SHP77 treated with DMSO at 0.1 percent for 48 hours (cell line): Measurements from ENCODE around the gene TRAPPC6A.

Source experiments
- DNase-seq: peaks from one replicate; lab custom pipeline; 2025; lab: John Stamatoyannopoulos, UW

TRAPPC6A gene

DNA sequence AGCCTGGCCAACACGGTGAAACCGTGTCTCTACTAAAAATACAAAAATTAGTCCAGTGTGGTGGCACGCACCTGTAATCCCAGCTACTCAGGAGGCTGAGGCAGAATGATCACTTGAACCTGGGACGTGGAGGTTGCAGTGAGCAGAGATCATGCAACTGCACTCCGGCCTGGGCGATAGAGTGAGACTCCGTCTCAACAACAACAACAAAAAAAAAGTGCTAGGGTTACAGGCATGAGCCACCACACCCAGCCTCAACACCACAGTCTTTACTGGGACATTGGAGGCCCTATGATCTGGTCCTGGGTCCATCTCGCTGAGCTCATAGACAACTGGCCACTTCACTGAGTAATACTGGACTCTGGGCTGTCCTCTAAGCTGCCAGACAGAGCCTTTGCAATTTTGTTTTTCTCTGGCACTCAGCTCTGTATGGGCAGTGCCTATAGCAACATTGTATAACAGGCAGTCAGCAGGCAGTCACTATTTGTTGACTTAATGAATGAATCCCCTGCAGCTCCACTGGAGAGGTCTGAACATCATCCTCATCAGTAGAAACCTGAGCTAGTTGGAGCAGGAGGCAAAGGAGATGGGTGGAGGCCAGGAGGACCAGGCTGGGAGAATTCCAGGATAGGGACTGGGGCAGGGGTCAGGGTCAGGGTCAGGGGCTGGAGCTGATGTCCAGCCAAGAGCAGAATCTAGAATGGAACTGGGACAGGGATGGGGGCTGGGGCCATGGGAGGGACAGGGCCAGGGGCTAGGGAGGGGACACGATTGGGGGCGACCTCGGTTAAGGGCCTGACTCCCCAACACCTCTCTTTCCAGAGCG is 8.7 kb upstream of the TRAPPC6A start:
- no peak for DNase-seq

DNA sequence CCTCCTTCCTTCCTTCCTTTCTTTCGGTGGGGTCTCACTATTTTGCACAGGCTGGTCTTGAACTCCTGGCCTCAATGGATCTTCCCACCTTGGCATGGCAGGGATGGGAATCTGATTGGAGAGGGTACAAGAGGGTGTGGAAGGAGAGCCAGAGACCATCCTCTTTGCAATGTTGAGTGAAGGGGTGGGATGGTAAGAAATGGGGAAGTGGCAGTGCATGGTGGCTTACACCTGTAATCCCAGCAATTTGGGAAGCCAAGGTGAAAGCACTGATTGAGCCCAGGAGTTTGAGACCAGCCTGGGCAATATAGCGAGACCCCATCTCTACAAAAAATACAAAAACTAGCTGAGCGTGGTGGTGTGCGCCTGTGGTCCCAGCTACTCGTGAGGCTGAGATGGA is 6.1 kb upstream of the TRAPPC6A start:
- no peak for DNase-seq

DNA sequence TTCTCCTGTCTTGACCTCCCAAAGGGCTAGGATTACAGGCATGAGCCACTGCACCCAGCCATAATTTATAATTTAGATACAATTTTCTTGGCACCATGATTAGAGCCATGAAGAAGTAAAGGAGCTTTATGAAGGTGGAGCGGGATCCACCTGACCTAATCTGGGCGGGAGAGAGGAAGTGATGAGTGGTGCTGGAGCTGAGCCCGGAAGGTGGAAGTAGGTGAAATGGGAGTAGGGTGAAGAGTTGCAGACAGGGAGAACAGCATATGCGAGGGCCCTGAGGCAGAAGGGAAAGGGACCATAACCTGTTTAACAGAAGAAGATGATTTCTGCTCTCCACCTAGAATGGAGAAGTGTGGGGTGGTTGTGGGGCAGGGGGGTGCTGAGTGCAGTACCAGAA is 4.7 kb upstream of the TRAPPC6A start:
- DNase-seq, result no peak

DNA sequence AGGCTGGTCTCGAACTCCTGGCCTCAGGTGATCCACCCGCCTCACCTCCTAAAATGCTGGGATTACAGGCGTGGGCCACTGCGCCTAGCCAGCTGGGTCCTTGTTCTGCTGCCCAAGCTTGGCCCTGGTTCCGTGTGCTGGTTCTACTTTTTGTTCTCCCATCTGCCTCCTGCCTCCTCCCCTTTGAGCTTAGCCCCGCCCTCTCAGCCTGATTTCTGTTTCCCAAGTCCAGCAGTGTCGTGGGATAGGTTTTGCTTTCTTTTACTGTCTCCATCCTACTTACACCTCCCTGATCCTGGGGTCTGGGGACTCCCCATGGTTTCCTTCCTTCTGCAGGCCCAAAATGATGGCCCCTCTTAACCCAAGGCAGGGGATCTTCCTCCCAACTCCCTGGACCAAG is 2.9 kb upstream of the TRAPPC6A start:
- DNase-seq, result no peak

DNA sequence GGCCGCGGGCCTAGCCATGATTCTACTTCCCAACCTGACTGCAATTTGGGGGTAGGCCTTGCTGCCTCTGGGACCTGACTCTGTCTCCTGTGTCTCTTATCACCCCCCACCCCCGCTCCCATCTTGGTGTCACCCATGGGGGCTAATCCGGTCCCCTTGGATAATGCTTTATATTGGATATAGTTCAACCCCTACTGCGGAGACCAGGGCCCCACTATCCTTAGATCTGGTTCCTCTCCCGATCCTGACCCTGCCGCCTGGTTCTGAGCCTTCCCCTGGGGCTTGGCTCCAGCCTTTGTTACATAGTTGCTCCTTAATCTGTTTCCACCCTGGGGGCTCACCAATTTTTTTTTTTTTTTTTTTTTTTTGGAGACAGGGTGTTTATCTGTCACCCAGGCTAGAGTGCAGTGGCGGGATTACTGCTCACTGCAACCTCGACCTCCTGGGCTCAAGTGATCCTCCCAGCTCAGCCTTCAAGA is 1.9 kb upstream of the TRAPPC6A start:
- no peak for DNase-seq

DNA sequence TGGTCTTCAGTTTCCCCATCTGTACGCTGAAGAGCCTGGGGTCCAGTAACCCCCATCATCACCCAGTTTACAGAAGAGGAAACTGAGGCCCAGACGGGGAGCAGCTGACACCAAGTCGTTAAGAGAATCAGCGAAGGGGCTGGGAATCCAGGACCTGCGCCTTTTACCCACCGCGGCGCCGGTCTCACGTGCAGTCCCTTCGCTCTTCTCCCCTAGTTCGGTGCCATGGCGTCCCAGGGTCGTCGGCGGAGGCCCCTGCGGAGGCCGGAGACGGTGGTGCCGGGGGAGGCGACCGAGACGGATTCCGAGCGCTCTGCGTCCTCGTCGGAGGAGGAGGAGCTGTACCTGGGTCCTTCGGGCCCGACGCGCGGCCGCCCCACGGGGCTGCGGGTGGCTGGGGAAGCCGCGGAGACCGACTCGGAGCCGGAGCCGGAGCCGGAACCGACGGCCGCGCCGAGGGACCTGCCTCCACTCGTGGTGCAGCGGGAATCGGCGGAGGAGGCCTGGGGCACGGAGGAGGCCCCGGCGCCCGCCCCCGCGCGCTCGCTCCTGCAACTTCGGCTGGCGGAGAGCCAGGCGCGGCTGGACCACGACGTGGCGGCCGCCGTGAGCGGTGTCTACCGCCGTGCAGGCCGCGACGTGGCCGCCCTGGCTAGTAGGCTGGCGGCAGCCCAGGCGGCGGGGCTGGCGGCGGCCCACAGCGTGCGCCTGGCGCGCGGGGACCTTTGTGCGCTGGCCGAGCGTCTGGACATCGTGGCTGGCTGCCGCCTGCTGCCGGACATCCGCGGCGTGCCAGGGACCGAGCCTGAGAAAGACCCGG is 1.2 kb upstream of the TRAPPC6A start:
- no peak for DNase-seq

DNA sequence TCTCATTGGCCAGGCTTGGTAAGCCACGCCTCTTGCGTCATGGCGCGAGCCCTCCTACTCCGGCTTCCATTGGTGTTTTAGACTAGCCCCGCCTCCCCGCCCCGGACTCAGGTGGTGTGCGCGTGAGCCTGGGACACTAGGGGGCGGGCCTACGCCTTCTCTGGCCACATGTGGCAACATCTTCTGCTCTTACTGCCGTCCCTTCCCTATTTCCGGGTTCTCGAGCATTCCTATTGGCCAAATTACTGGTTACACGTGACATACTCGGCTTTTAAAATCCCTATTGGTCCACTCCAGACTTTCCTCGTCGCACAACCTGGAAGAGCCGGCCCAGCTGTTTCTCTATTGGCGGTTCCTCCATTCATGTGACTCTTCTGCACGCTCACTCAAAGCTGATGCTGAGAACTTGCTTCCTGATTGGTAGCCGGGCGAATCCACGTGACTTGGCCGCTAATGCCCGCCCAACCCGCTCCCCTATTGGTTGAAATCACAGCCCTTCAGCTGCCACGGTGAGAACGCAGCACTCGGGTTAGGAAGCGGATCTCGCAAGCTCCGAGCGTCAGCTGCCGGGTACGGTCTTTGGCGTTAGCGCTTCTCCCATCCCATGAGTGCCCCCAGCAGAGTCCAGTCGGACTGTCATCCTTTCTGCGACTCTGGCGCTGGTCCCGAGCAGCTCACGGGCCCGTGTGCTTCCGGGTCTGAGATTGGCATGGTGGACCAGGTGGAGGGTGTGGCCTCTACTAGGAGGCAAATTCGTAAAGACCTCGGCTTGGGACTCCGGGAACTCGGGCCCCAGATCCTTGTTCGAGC is 430 bp upstream of the TRAPPC6A start, which contains the start of gene BLOC1S3:
Gene BLOC1S3 (plus strand): TSS at position 523 of the 810 bp plus-strand sequence. CDS start 513 bp downstream, outside the sequence.
- DNase-seq, result peak; percentile 100

DNA sequence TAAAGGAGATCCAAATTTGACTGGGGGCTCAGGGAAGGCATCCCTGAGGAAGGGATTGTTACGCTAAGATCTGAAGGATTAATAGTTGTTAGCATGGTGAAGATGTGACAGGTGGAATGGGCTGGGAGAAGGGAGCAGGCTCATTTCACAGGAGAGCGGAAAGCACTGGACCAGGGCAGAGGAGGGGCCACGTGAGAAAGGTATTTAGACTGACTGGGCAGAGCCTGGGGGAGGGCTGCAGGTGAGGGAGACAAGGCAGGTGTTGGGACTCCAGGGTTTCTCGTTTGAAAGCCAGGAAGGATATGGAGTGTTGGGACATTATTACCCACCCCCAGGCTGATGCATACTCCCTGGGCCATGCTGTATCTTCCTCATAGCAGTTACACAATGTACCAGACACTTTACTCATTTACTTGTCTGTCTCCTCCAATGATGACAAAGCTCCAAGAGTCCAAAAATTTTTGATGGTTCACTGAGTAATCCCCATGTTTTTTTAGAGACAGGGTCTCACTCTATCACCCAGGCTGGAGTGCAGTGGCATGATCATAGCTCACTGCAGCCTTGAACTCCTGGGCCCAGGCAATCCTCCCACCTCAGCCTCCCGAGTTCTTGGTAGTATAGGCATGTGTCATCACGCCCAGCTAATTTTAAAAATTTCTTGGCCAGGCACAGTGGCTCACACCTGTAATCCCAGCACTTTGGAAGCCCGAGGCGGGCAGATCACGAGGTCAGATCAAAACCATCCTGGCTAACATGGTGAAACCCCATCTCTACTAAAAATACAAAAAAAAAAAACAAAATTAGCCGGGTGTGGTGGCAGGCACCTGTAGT is 2.3 kb downstream of the TRAPPC6A start:
- DNase-seq, result no peak

DNA sequence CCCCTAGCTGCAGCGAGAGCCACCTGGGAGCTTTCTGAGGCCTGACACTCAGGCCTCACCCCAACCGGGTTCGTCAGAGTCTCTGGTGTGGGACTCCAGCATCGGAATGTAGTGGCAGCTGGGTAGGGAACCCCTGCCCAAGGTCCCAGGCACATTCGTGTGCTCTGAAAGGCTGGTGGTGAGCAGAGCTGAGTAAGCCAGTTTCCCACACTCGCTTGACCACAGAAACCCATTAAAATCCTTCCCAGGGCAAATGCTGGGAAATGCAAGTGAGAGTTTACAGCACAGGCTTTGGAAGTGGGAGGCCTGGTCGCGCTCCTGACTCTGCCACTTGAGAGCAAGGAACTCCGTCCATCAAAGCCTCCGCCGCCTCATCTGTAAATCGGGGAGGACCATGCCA is 4.2 kb downstream of the TRAPPC6A start:
- no peak for DNase-seq

DNA sequence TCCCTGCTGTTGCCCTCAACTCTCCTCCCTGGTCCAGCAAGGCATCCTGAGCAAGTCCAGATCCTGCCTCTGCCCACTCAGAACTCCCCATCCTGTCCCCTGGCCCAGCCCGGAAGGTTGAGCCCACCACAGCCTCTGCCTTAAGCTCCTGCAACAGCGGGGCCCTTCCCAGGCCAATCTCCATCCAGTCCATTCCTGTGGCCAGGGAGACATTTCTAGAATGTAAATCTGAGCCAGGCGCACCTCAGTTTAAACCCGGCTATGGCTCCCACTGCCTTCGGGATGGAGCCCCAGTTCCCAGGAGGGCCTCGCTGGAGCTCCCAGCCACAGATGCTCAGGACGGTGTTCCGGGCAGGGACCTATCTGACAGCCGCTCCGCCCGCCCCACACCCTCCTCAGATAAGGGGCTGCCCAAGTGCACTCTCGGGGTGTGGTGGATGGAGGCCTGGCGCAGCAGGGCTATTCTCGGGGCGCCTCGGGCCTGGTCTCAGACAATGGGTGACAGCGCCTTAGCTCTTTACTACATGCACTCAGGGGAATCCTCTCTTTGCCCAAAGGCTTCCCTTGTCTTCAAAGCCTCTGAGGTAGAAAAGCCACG is 5.3 kb downstream of the TRAPPC6A start:
- DNase-seq, result no peak

DNA sequence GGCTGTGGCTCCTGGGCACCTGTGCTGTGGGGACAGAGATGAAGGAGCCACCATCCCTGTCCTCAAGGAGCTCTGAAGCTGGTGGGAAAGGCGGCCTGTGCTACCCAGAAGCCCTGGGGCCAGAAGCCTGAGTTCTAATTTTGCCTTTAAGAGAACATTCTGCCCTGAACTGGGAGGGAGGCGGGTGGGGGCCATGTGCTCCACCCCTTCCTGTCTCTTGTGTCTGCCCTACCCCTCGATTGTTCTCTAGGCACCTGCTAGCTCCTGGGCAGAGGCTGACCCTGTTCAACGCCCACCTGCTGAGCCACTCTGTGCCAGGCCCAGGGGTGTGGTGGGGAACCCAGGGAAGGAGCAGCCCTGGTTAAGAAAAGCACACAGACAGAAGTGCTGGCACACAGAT is 5.9 kb downstream of the TRAPPC6A start:
- no peak for DNase-seq

DNA sequence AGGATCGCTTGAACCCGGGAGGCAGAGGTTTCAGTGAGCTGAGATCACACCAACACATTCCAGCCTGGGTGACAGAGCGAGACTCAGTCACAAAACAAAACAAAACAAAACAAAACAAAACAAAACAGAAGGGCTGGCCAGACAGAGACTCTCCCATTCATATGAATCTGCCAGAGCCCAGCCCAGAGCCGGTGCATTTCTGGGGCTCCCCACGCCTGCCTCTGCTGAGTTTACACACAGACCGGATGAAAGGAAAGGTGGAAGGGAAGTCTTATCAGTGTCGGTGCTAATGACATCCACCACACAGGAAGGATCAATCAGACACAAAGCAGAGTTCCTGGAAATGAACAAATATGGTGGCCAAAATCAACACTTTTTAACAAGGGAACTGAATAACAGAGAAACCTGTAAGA is 6.8 kb downstream of the TRAPPC6A start:
- no peak for DNase-seq

DNA sequence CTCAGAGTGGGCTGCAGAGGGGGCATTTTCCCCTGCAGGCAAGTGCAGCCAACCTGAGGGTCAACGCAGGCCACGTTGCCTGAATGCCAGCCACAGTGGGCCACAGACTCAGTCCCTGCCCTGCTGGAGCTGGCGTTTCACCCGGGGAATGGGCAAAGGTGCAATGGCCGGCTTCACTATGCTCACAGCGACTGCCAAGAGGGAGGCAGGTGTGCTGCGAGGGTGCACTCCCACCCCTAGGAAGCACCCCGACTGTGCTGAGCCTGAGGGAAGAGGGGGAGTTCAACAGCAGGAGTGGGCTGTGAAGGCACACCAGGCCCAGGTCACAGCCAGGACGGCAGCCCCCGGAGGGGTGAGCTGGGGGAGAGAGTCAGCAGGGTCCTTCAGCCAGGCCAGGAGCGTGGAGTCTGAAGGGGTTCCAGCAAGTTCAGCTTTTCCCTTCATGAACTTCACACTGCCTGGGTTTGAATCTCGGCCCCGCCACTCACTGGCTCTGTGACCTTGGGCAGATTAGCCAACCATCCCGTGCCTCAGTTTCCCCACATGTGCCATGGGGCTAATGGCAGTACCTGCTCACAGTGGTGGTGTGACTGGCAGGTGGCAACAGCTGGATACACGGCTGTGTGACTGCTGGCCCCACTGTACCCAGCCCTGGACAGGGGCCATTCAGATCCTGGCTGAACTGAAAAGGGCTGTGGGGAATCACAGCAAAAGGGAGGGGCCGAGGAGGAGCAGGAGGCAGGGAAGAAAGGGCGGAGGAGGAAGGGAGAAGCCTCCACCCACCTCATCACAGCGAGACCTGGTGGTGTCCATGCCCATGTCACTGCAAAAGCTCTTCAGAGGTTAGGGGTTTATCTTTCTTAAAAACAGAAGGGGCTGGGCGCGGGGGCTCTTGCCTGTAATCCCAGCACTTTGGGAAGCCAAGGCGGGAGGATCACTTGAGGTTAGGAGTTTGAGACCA is 7.6 kb downstream of the TRAPPC6A start:
- DNase-seq, result no peak

DNA sequence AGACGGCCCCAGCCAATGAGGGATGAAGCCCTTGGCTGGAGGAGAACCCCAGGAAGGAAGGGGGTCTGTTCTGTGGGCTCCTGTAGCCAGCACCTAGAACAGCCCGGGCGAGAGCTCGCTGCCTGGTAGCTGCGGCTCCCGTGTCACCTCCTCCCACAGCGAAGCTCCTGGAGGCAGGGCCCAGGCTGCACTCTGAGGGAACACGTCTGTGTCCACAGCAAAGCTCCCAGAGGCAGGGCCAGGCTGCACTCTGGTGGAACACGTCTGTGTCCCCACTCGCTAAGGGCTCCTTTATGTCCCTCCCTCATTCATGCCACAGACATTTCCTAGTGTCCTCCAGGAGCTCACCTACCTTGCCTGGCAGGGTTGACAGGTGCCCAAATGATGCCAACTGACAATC is 8.4 kb downstream of the TRAPPC6A start:
- DNase-seq, result no peak

DNA sequence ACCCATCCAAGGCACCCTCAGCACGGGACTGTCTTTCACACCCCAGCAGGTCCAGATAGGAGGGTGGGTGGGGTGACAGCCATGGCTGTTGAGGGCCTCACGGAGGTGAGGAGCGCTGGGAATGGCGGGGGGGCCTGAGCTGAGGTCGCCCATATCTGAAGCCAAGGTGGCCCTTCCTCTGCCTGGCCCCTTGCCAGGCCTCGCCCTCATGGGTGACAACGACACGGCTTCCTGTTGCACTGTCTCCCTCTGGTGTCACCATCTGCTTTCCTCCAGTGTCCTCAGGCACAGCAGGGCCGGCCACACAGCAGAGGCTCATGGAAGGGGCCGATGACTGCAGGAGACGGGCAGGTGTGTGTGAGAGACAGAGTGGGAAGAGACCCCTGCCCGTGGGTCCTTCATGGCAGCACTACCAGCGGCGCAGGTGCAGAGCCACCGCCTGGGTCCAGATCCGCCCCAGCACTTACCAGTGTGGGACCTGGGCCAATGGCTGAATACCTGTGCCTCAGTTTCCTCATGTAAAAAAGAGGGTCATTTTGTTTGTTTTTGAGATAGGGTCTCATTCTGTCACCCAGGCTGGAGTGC is 9.2 kb downstream of the TRAPPC6A start:
- no peak for DNase-seq

DNA sequence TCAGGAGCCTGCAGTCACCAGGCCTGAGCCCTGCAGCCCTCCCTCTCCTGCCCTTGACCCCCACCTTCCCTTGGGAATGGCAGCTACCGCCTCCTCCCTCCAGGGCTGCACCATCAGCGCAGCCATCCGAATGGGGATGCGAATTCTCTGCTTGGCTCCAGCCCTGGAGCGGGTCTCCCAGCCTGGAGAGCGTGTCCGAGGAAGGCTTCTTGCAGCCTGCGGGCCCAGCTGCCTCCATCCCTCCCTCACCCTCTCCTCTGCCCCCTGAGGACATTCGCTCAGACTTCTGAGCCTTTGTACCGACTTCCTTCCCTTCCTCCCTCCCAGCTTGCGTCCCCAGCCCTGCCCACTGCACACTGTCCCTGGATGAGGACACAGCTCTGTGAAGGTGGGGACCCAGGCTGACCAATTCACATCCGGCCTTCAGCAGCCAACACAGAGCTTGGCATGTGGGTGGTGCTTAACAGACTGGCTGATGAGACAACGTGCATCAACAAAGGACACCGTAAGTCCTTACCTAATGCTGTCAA is 11.2 kb downstream of the TRAPPC6A start:
- DNase-seq, result no peak

DNA sequence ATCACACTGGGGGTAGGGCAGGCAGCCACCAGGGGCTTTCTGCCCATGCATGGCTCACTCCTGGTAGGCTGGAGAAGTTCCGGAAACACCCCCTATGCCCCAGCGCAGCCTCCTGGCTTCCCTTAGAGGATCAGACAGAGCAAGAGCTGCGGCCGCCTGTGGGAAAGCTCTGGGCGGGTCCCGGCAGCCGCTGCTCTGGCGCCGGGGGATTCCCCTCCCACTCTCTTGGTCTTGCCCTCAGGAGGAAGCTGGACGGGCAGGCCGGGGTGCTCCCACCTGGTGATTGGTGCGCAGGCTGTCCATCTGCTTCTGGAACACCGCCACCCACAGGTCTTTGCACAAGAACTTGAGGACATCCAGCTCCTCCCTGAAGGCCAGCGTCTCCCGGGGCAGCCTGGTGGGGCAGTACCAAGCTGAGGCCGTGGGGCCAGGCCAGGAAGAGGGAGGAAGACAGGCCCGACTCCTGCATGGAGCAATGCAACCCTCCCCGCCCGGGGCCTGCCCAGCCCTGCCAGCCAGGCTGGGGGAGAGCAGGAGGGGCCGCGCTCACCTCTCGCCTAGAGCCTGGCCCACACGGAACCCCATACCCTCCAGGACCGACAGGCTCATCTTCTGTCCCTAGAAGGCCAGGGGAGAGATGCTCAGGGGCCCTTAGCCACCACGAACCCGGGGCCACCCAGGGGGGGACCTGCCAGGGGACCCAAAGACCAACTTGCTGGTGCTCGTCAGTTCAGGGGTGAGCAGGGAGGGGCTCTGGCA is 13.3 kb downstream of the TRAPPC6A start:
- DNase-seq, result peak; percentile 17

DNA sequence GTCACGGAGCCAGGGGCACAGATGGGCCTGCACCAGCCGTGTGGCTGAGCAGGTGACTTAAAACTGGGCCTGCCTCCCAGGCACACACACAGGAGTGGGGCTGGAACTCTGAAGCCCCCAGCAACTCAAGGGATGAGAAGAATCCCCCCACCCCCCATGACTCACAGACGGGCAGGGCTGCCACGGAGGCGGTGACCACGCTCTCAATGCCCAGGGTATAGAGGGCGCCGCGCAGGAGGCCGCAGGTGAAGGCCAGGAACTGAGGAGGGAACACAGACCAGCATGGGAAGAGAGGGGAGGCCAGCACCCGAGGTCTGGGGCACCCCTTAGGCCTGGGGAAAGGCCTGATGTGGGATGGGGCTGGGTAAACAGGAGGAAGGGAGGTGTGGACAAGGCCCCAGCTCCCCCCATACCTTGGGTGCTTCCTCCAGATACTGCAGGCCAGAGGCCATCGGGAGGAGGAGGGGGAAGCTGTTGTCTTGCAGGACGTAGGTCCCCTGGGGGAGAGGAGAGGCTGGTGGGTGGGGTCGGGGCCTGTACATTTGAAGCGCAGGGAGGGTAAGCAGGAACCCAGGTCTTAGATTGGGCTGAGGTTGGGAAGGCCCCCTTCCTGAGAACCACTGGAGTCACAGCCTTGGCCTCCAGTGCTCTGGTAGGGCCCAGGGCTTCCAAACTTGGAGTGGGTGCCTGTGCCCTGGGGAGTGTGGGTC is 14.1 kb downstream of the TRAPPC6A start:
- DNase-seq, result no peak
